ENCODE results near the gene IL1R1.

- TF ChIP-seq CTCF (IDR thresholded peaks at IDR 0.05; ENCODE audit: poor library complexity, severe bottlenecking), result no peak
- TF ChIP-seq SMC3 (conservative IDR thresholded peaks at IDR 0.05; ENCODE audit: poor library complexity), result no peak
- TF ChIP-seq TAF1 (IDR thresholded peaks at IDR 0.05; ENCODE audit: low read depth), result no peak
- TF ChIP-seq REST (IDR thresholded peaks at IDR 0.05; ENCODE audit: borderline replicate concordance), result no peak
- no peak for TF ChIP-seq EZH2 (IDR thresholded peaks at IDR 0.05; ENCODE audit: borderline replicate concordance, insufficient read depth, low read length, poor library complexity, severe bottlenecking)
- TF ChIP-seq EP300 (conservative IDR thresholded peaks at IDR 0.05; ENCODE audit: poor library complexity, severe bottlenecking), result no peak
Measured at GRCh38 chr2:102114851-102115497, 27.6 kb upstream of the IL1R1 start.
